Activated naive CD8-positive, alpha-beta T cell treated with anti-CD3 and anti-CD28 coated beads for 36 hours (primary cell): ENCODE results near the gene PSEN2. TPM values are rescaled to one million over a fixed set of nuclear protein-coding genes. Genes with fewer than 3 reads are reported as not detected.
"Not testable (repeated sequence)": the region's sequence is repeated elsewhere in the genome, so short reads cannot be mapped to it uniquely, and the experiment has no call there.

Experiments used
- DNase-seq: peaks from one replicate; pipeline ENCODE4 v3.0.0; 2021
- H3K27ac Mint-ChIP-seq: one replicate; pipeline ENCODE4 v1.8.0; 2022; ENCODE audit warnings: mild to moderate bottlenecking, moderate library complexity, mixed read lengths
- H3K27me3 Mint-ChIP-seq: one replicate; pipeline ENCODE4 v1.8.0; 2022; ENCODE audit warnings: mild to moderate bottlenecking, mixed read lengths
- H3K36me3 Mint-ChIP-seq: one replicate; pipeline ENCODE4 v1.8.0; 2021; ENCODE audit warnings: mild to moderate bottlenecking, mixed read lengths
- H3K4me1 Mint-ChIP-seq: one replicate; pipeline ENCODE4 v1.8.0; 2021; ENCODE audit warnings: mixed read lengths
- H3K4me3 Mint-ChIP-seq: one replicate; pipeline ENCODE4 v1.8.0; 2022; ENCODE audit warnings: mild to moderate bottlenecking, moderate library complexity, mixed read lengths
- H3K9me3 Mint-ChIP-seq: one replicate; pipeline ENCODE4 v1.8.0; 2022; ENCODE audit warnings: mixed read lengths
- total RNA-seq, 2 experiments: library from RNA; stranded (reverse); gene quantifications; one replicate each; pipeline ENCODE4 v1.2.3, GENCODE V29; 2021

The PSEN2 gene
- total RNA-seq, 2 experiments from 2014 or later = 3.9 to 4.6 TPM

- Mint-ChIP-seq H3K9me3 (no peaks in the 10 kb centered on the region), H3K27ac (no peak overlapping the region), H3K4me3 (no peak overlapping the region), H3K4me1 (no peaks in the 10 kb centered on the region), H3K36me3 (no peaks in the 10 kb centered on the region), H3K27me3 (no peaks in the 10 kb centered on the region)
- DNase-seq = no peak
These were observed 38.0 kb downstream of the PSEN2 start for GRCh38 chr1:226908419-226908818.

- Mint-ChIP-seq H3K27me3 (no peaks in the 10 kb centered on the region), H3K36me3 (no peaks in the 10 kb centered on the region), H3K9me3 (no peaks in the 10 kb centered on the region), H3K27ac (no peak overlapping the region), H3K4me3 (no peak overlapping the region), H3K4me1 (no peaks in the 10 kb centered on the region)
- DNase-seq = no peak
These were observed 38.5 kb downstream of the PSEN2 start for GRCh38 chr1:226908913-226909312.

DNA sequence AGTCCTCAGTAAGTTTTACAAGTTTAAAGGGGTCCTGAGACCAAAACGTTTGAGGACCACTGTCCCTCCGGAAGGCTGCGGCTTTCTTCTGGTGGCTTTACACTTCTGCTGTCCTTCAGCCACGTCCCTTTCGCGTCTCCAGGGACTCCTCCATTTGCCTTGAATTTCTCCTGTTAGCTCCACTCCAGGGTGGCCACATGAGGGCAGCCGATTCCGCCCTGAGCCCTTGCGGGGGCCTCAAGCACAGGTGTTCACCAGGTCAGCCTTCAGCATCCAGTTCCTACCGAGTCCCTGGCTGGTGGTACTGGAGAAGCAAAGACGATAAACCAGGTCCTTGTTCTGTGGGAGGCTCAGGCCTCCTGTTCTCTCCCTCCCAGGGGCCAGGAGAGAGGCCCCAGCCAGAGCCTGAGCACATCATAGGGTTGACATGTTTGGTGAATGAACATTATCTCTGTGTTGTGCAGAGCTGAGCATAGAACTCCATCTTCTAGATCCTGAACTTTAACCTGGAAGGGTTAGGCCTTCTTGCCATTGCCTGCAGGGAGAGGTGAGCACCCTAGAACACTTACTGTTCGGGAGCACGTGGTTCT is 42.3 kb downstream of the PSEN2 start:
- Mint-ChIP-seq H3K4me1 (no peaks in the 10 kb centered on the region), H3K27me3 (no peaks in the 10 kb centered on the region), H3K27ac (no peak overlapping the region), H3K4me3 (no peak overlapping the region), H3K9me3 (no peaks in the 10 kb centered on the region), H3K36me3 (no peaks in the 10 kb centered on the region)
- peak; percentile 44 for DNase-seq

DNA sequence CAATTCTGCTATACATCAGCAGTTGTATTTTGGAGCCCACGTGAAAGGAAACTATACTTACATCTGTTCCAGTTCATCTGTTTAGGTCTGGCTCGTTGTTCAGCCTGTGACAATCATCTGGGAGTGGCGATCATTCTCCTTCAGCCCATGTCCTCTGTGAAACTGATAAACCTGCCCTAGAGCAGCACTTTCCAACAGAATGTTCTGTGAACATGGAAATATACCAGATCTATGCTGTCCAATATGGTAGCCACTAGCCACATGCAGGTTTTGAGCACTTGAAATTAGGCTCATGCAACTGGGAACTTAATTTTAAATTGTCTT is 45.2 kb downstream of the PSEN2 start:
- no peak for DNase-seq
- no peaks in the 10 kb centered on the region for H3K36me3 Mint-ChIP-seq
- no peaks in the 10 kb centered on the region for H3K9me3 Mint-ChIP-seq
- no peak overlapping the region for H3K27ac Mint-ChIP-seq
- no peaks in the 10 kb centered on the region for H3K27me3 Mint-ChIP-seq
- no peaks in the 10 kb centered on the region for H3K4me1 Mint-ChIP-seq
- no peak overlapping the region for H3K4me3 Mint-ChIP-seq

DNA sequence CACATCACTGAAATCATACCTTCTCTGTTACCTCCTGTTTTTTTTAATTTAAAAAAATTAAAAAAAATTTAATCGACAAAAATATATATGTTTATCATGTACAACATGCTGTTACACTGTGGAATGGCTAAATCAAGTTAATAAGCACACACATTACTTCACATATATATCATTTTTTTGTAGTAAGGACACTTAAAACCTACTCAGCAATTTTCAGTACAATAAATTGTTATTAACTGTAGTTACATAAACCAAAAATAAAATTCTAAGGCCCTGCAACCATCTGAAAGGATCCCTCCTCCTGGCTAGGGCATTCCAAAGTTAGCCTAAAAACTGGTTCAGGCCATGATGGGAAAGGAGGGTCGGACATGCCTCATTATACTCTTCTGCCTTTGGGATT is 46.1 kb downstream of the PSEN2 start:
- Mint-ChIP-seq H3K4me3 (no peak overlapping the region), H3K36me3 (no peaks in the 10 kb centered on the region), H3K9me3 (no peaks in the 10 kb centered on the region), H3K4me1 (no peaks in the 10 kb centered on the region), H3K27me3 (no peaks in the 10 kb centered on the region), H3K27ac (no peak overlapping the region)
- DNase-seq = no peak

- Mint-ChIP-seq H3K27me3 (no peaks in the 10 kb centered on the region), H3K36me3 (no peaks in the 10 kb centered on the region), H3K4me3 (no peak overlapping the region), H3K9me3 (no peaks in the 10 kb centered on the region), H3K4me1 (no peaks in the 10 kb centered on the region), H3K27ac (no peak overlapping the region)
- no peak for DNase-seq
These were observed 49.2 kb downstream of the PSEN2 start for GRCh38 chr1:226919587-226919986.

DNA sequence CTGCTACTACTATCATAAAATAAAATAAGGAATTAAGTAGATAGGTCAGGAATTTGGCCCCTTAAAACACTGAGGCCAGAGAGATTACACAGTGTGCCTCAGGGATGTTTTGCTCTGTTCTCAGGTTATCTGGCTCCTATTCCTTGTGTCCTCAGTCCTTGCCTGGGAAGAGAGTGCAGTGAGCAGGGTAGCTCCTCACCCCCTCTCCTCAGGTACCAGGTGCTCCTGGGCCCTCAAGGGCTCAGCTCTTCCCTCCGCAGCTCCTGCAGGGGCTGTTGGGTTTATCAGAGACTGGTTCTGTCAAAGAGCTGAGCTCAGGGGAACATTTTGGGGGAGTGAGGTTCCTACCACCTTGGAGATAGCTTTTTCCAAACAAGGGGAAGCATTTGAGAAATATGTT is 49.6 kb downstream of the PSEN2 start:
- no peaks in the 10 kb centered on the region for H3K36me3 Mint-ChIP-seq
- H3K27me3 Mint-ChIP-seq = no peaks in the 10 kb centered on the region
- DNase-seq = no peak
- H3K4me3 Mint-ChIP-seq = no peak overlapping the region
- no peaks in the 10 kb centered on the region for H3K9me3 Mint-ChIP-seq
- H3K4me1 Mint-ChIP-seq = no peaks in the 10 kb centered on the region
- H3K27ac Mint-ChIP-seq = no peak overlapping the region

- no peaks in the 10 kb centered on the region for H3K9me3 Mint-ChIP-seq
- no peak overlapping the region for H3K4me3 Mint-ChIP-seq
- DNase-seq = no peak
- H3K27ac Mint-ChIP-seq = no peak overlapping the region
- H3K36me3 Mint-ChIP-seq = no peaks in the 10 kb centered on the region
- H3K27me3 Mint-ChIP-seq = no peaks in the 10 kb centered on the region
- no peaks in the 10 kb centered on the region for H3K4me1 Mint-ChIP-seq
These were observed 50.1 kb downstream of the PSEN2 start for GRCh38 chr1:226920446-226920894.

DNA sequence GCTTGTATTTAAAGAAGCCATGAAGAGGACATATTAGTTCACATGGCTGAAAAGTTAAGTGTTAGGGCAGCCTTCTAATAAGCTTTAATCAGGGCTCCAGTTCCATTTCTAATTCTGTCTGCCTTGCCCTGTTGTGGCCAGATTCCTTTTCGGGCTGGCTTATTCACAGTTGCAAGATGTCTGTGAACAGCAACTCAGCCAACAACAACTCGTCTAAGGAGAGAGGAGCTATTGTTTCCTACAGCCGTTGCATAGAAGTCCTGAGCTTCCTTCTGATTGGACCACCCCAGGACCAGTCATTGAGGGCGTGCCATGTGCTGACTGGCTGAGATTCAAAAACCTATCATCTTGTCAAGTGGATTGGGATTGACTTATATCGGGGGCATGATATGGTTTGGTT is 51.1 kb downstream of the PSEN2 start:
- Mint-ChIP-seq H3K36me3 (no peaks in the 10 kb centered on the region), H3K4me1 (no peaks in the 10 kb centered on the region), H3K27ac (no peak overlapping the region), H3K27me3 (no peaks in the 10 kb centered on the region), H3K9me3 (no peaks in the 10 kb centered on the region), H3K4me3 (no peak overlapping the region)
- no peak for DNase-seq

DNA sequence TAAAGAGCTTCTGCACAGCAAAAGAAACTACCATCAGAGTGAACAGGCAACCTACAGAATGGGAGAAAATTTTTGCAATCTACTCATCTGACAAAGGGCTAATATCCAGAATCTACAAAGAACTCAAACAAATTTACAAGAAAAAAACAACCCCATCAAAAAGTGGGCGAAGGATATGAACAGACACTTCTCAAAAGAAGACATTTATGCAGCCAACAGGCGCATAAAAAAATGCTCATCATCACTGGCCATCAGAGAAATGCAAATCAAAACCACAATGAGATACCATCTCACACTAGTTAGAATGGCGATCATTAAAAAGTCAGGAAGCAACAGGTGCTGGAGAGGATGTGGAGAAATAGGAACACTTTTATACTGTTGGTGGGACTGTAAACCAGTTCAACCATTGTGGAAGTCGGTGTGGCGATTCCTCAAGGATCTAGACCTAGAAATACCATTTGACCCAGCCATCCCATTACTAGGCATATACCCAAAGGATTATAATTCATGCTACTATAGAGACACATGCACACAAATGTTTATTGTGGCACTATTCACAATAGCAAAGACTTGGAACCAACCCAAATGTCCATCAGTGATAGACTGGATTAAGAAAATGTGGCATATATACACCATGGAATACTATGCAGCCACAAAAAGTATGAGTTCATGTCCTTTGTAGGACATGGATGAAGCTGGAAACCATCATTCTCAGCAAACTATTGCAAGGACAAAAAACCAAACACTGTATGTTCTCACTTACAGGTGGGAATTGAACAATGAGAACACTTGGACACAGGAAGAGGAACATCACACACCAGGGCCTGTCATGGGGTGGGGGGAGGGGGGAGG is 59.1 kb downstream of the PSEN2 start:
- DNase-seq, H3K27ac Mint-ChIP-seq, H3K36me3 Mint-ChIP-seq, H3K4me1 Mint-ChIP-seq, H3K27me3 Mint-ChIP-seq, H3K4me3 Mint-ChIP-seq, H3K9me3 Mint-ChIP-seq: not testable (repeated sequence)

DNA sequence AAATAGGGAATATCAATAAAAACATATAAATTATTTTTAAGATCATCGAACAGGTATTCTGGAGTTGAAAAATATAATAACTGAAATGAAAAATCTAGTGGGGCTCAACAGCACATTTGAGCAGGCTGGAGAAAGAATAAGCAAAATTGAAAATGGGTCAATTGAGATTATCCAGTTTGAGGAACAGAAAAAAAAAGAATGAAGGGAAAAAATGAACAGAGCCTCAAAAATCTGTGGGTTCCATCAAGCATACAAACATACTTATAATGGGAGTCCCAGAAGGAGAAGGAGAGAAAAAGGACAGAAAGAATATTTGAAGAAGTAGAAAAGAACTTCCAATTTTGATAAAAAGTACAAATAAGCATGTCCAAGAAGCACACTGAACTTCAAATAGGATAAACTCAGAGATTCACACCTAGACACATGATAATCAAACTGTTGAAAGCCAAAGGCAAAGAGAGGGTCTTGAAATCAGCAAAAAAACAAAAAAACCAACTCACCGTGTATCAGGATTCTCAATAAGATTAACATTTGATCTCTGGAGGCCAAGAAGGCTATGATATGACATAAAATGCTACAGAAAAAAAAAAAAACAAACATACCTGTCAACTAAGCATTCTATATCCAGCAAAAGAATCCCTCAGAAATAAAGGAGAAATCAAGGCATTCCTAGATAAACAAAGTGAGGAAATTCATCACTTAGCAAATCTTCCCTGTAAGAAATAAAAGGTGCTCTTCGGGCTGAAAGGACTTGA is 64.2 kb downstream of the PSEN2 start:
- no peaks in the 10 kb centered on the region for H3K27me3 Mint-ChIP-seq
- H3K27ac Mint-ChIP-seq = no peak overlapping the region
- peaks cover 14% of the 10 kb centered on the region for H3K4me1 Mint-ChIP-seq
- peaks cover 7% of the 10 kb centered on the region for H3K36me3 Mint-ChIP-seq
- no peak overlapping the region for H3K4me3 Mint-ChIP-seq
- H3K9me3 Mint-ChIP-seq = peaks cover 12% of the 10 kb centered on the region
- DNase-seq = no peak

- H3K9me3 Mint-ChIP-seq = peaks cover 12% of the 10 kb centered on the region
- H3K27ac Mint-ChIP-seq = peak overlapping the region; percentile 95
- H3K4me3 Mint-ChIP-seq = peak overlapping the region; percentile 89
- peaks cover 7% of the 10 kb centered on the region for H3K36me3 Mint-ChIP-seq
- peaks cover 35% of the 10 kb centered on the region for H3K4me1 Mint-ChIP-seq
- H3K27me3 Mint-ChIP-seq = no peaks in the 10 kb centered on the region
- no peak for DNase-seq
These were observed 67.7 kb downstream of the PSEN2 start for GRCh38 chr1:226937940-226938725.

DNA sequence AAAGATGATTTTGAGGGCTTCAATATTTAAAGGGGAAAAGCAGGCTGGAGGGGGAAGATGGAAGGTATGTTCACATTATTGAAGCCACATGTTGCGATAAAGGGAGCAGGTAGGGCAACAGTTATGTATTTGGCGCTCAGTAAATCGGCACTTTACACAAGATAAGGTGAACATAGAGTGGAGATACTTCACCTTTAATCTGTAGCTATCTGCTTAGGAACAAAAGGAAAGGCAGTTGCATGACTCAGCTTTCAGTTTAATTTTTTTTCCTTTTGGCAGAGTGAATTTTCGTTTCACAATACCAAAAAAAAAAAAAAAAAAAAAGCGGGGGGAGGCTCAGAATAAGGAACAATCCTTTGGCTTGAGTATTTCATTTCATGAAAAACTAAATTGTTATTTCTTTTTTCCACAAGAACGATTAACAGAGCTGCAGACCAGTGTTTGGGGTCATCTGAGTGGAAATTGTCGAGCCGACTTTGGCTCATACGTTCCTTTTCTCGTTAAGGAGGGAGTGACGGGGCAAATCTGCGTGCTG is 68.6 kb downstream of the PSEN2 start:
- peaks cover 43% of the 10 kb centered on the region for H3K4me1 Mint-ChIP-seq
- peaks cover 12% of the 10 kb centered on the region for H3K9me3 Mint-ChIP-seq
- no peaks in the 10 kb centered on the region for H3K27me3 Mint-ChIP-seq
- H3K27ac Mint-ChIP-seq = peak overlapping the region; percentile 95
- DNase-seq = no peak
- H3K4me3 Mint-ChIP-seq = peak overlapping the region; percentile 89
- H3K36me3 Mint-ChIP-seq = peaks cover 7% of the 10 kb centered on the region

DNA sequence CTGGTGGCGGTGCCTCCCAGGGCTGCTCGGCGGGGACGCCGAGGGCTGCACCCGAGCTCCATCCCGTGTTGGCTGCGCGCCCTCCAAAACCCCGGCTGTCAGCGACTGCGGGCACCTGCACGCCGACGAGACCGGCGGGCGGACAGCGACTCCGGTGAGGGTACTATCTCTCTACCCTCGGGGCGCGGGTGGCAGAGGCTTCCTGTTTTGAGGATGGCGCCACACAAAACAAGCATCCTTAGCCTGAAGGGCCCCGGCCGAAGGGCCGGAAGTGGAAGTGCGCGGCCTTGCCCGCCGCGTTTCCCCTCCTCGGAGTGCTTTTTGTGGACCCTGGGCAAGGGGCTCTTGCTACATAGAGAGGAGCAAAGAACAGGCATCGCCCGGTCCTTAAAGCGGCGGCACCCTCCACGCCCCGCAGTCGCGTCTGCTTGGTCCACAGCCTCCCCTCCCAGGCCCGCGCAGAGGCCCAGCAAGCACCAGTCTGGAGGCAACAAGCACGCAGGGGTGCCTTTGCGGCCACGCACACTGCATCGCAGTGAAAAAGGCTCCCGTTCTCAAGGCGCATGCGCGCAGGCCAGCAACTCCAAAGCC is 69.1 kb downstream of the PSEN2 start:
- H3K9me3 Mint-ChIP-seq = peaks cover 10% of the 10 kb centered on the region
- H3K4me3 Mint-ChIP-seq = peak overlapping the region; percentile 89
- peaks cover 9% of the 10 kb centered on the region for H3K36me3 Mint-ChIP-seq
- H3K27ac Mint-ChIP-seq = peak overlapping the region; percentile 95
- DNase-seq = peak; percentile 69
- H3K27me3 Mint-ChIP-seq = no peaks in the 10 kb centered on the region
- H3K4me1 Mint-ChIP-seq = peaks cover 47% of the 10 kb centered on the region
